IMR-90 (cell line): Measurements from ENCODE around the gene IL17C.

Experiments used
- CHD1 ChIP-seq: IDR thresholded peaks from 2 replicates; pipeline ENCODE4 v1.6.1; 2012; ENCODE audit warnings: low read depth, low read length, improper control_type of control experiment
- CTCF ChIP-seq: conservative IDR thresholded peaks from 2 replicates; pipeline ENCODE4 v1.5.1; 2012; ENCODE audit warnings: mild to moderate bottlenecking, low read depth, low read length, improper control_type of control experiment
- FOS ChIP-seq: fragments of 150-350 bp; IDR thresholded peaks from 2 replicates; pipeline ENCODE4 v1.6.1; 2016; ENCODE audit warnings: low read depth, low read length
- MAFK ChIP-seq: IDR thresholded peaks from 2 replicates; pipeline ENCODE4 v1.6.1; 2012; ENCODE audit warnings: low read depth, low read length, improper control_type of control experiment
- MAZ ChIP-seq: IDR thresholded peaks from 2 replicates; pipeline ENCODE4 v1.6.1; 2012; ENCODE audit warnings: low read depth, mild to moderate bottlenecking, low read length, improper control_type of control experiment, moderate library complexity, borderline replicate concordance
- POLR2A ChIP-seq: IDR thresholded peaks from 2 replicates; pipeline ENCODE4 v1.6.1; 2012; ENCODE audit warnings: mild to moderate bottlenecking, low read depth, low read length
- RFX5 ChIP-seq: IDR thresholded peaks from 2 replicates; pipeline ENCODE4 v1.8.0; 2012; ENCODE audit warnings: low read depth, mild to moderate bottlenecking, low read length, moderate library complexity
- SMC3 ChIP-seq: fragments of 150-350 bp; IDR thresholded peaks from 2 replicates; pipeline ENCODE4 v1.6.1; 2016; ENCODE audit warnings: low read depth, mild to moderate bottlenecking, antibody characterized with exemption, low read length, moderate library complexity

- TF ChIP-seq CTCF (no peak), POLR2A (no peak), CHD1 (no peak), MAZ (no peak), RFX5 (no peak), MAFK (no peak), SMC3 (no peak), FOS (no peak)
These were observed 48.3 kb downstream of the IL17C start, which contains the start of gene SNAI3 for GRCh38 chr16:88686439-88687253.
